GM21381 (cell line): Measurements from ENCODE around the gene LKAAEAR1.
"Not testable (repeated sequence)": the region's sequence is repeated elsewhere in the genome, so short reads cannot be mapped to it uniquely, and the experiment has no call there.

Experiments
- ATAC-seq: cut with Tn5 transposase; IDR thresholded peaks from one replicate; pipeline ENCODE4 v1.9.1; 2021; ENCODE audit warnings: mild to moderate bottlenecking, moderate library complexity; ENCODE audit not compliant: unreplicated experiment

Gene LKAAEAR1, protein sequence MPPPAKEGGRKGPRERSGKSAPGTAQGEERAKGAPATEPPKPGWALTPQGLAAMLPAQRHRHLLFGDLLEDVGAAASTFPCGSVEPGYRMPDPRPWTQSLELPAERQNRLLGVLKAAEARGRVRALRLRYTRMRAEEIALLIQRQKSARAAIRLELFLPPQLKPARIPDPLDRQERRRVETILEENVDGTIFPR

DNA sequence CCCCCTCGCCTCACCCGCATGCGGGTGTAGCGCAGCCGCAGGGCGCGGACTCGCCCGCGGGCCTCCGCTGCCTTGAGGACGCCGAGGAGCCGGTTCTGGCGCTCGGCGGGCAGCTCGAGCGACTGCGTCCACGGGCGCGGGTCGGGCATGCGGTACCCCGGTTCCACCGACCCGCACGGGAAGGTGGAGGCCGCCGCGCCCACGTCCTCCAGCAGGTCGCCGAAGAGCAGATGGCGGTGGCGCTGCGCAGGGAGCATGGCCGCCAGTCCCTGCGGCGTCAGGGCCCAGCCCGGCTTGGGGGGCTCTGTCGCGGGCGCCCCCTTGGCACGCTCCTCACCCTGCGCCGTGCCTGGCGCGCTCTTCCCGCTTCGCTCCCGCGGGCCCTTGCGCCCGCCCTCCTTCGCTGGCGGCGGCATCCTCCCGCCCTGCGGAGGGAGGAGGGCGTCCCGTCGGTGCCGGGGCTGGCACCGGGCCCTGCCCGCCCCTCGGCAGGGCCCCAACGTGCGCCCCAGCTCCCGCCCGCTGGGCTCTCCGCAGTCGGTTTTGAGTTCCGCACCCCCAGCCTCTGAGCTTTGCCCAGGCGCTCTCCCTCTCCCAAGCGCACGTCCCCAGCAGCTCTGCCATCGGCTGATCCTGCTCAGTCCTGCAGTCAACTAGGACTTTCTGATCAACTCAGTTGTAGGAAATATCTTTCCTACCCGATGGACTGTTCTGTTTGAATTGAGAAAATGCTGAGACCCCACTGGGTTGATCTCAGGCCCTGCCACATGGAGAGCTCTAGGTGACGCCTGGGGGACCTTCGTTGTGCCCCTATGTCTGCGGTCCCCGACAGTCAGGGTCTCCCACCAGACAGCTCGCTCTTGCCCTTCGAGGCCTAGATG is at the start of gene LKAAEAR1:
TSS of gene LKAAEAR1 (minus strand) at position 595 of the 881 bp plus-strand sequence. CDS start at position 416, 179 bp downstream.
- ATAC-seq, result no peak

DNA sequence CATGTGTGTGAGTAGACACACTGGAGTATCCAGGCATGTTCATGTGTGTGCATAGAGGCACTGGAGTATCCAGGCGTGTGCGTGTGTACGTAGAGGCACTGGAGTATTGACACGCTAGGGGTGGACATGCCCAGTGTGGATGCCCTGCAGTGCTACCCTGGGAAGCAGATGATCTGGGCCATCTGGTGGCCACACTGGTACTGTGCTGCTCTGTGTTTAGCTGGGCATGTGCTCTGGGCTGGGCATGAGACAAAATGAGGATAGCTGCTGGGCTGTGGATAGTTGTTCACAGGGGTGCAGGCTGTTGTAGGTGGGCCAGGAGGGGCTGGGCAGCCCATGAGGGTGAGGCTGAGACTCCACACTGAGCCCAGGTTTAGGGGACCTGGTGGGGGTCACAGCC is 47.2 kb upstream of the LKAAEAR1 start:
- no peak for ATAC-seq

DNA sequence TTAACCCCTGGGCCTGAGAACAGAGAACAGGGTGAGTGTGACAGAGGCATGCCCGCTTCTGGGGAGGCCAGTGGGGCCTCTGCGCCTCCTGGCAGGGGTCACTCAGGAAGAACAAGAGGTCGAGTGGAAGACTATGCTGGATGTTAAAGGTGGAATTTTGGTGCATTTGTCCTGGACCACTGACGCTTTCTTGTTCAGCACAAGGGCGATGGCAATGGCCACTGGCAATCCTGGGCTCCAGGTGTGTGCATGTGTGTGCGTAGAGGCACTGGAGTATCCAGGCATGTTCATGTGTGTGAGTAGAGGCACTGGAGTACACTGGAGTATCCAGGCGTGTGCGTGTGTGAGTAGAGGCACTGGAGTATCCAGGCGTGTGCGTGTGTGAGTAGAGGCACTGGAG is 46.7 kb upstream of the LKAAEAR1 start:
- no peak for ATAC-seq

DNA sequence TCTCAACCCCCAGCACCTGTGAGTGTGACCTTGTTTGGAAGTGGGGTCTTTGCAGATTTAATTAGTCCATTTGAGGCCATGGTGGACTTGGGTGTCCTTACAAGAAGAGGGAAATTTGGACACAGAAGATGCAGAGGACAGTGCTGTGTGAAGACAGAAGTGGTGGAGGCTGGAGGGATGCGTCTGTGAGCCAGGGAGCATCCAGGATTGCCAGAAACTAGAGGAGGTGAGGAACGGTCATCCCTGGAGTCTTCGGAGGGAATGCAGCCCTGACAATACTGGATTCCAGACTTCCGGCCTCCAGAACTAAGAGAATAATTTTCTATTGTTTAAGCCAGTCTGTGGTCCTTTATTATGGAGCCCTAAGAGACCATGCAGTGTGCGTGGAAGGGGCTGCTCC is 46.1 kb upstream of the LKAAEAR1 start:
- ATAC-seq, result no peak

DNA sequence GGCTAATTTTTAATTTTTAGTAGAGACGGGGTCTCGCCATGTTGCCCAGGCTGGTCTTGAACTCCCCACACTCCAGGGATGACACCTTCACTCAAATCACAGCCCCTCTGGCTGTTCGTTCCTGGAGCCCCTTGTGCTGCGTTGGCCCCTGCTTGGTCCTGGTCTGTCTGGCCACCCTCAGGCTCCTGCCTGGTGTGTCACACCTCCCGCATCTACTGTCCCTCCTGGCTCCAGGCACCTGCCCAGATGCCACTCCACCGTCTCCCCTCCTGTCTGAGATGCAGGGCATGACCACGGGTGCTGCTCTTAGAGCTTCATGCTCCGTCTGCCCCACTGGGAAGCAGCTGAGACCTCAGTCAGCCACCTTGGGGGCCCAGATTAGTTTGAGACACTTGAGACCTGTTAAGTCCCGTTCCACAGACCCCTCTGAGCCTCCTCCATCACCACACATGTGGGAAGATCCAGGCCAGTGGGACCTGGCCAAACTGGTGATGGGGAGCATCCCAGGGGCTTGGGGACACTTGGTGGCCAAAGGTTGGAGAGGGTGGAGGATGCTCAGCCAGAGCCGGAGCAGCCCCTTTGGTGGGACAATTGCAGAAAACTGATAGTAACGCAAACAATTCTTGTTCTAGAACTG is 45.1 kb upstream of the LKAAEAR1 start:
- no peak for ATAC-seq

DNA sequence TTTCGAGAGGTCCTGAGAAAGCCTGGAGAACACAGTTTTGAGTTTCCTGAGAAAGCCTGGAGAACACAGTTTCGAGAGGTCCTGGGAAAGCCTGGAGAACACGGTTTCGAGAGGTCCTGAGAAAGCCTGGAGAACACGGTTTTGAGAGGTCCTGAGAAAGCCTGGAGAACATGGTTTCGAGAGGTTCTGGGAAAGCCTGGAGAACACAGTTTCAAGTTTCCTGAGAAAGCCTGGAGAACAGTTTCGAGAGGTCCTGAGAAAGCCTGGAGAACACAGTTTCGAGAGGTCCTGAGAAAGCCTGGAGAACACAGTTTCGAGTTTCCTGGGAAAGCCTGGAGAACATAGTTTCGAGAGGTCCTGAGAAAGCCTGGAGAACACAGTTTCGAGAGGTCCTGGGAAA is 39.3 kb upstream of the LKAAEAR1 start:
- not testable (repeated sequence) for ATAC-seq

DNA sequence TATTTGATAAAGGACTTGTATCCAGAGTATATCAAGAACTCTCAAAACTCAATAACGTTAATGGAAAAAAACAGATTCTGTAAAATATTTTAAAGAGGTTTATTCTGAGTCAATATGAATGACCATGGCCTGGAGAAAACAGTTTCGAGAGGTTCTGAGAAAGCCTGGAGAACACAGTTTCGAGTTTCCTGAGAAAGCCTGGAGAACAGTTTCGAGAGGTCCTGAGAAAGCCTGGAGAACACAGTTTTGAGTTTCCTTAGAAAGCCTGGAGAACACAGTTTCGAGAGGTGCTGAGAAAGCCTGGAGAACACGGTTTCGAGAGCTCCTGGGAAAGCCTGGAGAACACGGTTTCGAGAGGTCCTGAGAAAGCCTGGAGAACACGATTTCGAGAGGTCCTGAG is 38.7 kb upstream of the LKAAEAR1 start:
- not testable (repeated sequence) for ATAC-seq

DNA sequence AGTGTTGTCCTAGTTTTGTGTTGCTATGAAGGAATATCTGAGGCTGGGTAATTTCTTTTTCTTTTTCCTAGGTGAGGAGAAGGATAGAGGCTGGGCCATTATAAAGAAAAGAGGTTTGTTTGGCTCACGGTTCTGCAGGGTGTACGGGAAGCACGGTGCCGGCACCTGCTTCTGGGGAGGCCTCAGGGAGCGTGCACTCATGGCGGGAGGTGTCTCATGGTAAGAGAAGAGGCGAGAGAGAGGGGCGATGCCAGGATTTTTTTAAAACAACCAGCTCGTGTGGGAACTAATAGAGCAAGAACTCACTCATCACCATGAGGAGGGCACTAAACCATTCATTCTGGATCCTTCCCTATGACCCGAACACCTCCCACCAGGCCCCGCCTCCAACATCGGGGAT is 37.4 kb upstream of the LKAAEAR1 start:
- ATAC-seq, result no peak

DNA sequence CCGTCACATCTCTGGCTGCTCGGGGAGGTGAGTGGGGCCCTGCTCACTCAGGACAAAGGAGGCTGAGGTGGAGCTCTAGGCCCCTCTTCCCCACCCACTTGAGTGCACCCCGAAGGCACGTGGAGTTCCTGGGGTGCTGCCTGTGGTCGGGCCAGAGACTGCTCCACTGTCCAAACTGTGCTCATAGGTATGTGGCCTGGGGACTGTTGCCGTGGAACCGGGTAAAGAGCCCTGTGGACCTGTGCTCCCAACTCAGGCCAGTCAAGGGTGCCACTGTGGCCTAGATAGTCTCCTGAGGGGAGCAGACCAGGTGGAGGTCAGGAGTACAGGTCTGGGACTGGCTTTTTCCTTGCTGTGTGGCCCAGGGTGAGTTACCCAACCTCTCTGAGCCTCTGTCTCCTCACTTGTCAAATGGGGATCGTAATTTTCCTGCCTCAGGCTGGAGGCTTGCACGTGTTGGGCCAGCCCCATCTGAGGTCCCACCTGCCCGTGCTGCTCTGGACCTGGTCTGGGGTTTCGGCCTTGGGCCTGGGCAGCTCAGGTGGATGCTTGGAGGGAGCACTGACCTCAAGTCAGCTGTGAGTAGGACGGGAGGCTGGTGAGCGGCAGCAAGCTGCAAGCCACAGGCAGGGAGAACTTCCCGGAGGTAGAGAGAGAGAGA is 35.6 kb upstream of the LKAAEAR1 start:
- ATAC-seq, result no peak

DNA sequence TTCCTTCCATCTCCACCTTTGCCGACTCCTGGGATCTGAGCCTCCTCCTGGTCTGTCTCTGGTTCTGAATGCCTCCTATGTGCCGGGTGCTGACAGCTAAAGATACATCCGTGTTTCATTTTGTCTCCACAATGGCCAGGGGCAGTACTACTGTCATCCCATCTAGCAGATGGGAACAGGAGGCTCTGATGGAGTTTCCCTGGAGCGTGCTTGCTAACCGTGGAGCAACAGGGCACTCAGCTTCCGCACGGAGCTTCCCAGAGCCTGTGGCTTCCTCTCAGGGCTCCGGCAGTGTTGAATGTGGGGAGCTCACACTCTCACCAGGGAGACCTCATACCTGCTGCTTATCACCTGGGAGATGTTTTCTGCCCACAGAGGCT is 35.1 kb upstream of the LKAAEAR1 start:
- no peak for ATAC-seq

DNA sequence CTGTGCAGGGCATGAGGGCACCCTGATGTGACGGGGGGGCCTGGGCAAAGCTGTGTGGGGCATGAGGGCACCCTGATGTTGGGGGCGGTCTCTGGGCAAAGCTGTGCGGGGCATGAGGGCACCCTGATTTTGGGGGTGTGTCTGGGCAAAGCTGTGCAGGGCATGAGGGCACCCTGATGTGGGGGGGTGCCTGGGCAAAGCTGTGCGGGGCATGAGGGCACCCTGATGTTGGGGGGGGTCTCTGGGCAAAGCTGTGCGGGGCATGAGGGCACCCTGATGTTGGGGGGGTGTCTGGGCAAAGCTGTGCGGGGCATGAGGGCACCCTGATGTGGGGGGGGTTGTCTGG is 33.2 kb upstream of the LKAAEAR1 start:
- ATAC-seq, result not testable (repeated sequence)

DNA sequence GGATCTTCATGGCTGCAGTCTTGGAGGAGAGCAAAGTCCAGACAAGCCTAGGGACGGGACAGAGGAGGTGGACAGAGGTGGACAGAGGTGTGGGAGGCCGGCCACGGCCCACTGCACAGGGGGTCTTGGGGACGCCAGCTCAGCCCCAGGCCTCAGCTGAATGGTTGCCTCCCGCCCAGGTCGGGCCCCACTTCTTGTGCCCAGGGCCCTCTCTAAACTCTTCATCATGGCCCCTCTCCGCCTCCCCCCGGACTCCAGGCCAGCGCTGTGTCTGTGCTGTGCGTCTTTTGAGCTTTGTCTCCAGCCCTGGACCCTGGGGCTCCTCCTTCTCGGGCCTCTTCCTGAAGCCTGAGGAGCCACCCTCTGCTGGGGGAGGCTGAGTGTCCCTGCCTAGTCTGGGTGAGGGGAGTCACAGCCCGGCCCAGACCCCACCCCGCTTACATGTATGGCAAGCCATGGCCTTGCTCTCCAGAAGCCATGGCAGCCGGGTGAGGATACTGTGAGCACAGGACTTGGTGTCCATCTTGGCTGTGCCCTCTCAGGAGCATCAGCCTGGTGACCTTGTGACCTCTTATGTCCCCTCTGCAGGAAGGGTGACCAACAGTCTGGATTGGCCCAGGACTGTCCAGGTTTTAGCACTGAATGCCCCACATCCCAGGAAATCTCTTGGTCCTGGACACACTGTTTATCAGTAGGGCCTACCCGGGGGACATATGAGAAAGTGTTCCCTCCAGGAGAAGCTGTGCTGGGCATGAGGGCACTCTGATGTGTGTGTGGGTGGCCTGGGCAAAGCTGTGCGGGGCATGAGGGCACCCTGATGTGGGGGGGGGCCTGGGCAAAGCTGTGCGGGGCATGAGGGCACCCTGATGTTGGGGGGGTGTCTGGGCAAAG is 32.6 kb upstream of the LKAAEAR1 start:
- ATAC-seq, result no peak

DNA sequence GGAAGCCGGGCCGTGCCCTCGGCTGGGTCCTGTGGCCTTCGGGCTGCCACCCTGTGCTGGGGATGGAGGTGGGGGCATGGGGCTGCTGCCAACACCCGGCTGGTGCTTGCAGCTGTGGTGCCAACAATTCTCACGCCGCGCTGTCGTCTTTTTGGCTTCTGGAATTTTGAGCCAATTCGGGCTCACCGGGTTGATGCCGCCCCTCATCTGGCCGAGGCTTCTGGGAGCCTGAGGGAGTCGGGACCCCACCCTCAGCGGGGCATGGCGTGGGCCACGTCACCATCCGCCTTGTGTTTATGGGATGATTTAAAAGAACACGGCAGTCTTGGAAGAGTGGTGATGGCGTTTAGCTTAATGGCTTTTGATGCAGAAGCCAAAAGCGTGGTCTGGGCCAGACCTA is 31.8 kb upstream of the LKAAEAR1 start:
- no peak for ATAC-seq

DNA sequence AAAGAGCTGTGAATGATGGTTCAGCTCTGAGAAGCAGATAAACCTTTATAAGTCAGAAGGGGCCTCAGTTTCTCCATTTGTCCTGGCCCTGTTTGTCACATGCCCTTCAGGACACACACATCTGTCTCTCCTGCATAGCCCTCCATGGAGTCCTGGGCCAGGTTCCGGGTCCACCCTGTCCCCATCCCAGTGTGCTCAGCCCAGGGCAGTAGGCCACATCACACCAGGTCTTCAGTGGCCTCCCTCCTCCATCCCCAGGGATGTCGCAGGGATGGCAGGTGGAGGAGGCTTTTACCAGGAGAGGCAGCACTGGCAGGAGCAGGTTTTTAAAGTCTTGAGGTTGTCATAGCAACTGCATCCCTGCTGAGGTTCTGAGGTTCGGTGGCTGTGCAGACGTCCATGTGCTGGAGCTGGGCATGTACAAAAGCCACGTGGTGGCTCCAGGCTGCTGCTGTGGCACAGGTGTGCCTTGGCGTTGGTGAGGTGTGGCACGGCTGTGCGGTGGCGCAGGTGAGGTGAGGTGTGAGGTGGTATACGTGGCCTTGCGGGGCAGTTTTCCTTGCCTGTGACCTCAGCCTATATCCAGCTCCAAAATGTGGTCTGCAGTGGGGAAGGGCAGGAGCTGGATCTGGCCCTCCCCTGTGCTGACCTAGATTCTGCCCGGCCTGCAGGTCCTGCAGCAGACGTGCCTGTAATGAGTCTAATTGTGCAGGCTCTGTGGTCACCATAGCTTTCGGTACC is 31.1 kb upstream of the LKAAEAR1 start:
- ATAC-seq, result no peak

DNA sequence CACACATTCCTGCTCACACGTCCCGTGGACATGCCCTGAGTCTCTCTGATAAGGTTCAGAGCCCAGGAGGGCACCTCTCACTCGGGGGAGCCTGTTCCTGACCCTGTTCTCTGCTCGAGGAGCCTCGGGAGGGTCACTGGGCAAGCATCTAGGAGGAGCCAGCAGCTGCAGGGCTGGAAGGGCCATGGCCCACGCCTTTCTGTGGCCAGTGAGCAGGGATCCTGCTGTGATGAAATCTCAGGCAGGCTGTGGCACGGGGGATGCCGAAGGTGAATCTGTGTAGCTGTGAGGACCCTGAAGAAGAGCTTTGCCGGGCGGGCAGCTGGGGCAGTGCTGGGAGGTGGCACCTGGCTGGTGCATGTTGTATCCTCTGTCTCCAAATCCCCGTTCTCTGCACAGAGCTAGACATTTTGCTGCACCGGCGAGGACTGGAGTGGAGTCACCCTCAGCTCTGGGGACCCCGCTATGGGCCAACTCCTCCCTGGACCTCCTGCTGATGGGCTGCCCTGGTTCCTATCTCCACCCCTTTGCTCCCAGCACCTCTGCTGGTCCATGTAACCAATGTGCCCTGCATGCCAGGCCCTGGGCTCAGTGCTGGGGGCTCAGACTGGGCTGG is 30.3 kb upstream of the LKAAEAR1 start:
- ATAC-seq, result no peak

DNA sequence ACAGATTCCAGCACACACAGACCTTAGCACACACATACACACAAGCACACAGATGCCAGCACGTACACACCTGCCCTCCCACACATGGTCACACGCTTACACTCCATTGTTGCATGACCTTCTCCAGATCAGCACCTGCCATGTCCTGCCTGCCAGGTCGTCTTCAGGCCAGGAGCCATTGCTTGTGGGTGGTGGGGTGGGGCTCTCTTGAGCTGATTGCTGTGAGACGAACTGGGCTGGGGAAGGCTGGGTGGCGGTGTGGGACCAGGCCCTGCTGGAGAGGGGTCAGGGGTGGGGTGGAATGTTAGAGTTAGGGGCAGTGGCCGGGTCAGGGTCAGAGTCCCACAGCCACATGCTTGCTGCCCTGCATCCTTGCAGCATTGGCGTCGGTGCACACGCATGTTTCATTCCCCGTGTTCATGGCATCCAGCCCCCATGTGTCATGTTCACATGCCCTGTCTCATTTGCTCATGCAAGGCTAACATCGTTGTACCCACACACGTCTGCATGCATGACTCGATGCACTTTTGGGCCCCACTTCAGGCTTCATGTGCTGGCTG is 29.7 kb upstream of the LKAAEAR1 start:
- ATAC-seq, result no peak

DNA sequence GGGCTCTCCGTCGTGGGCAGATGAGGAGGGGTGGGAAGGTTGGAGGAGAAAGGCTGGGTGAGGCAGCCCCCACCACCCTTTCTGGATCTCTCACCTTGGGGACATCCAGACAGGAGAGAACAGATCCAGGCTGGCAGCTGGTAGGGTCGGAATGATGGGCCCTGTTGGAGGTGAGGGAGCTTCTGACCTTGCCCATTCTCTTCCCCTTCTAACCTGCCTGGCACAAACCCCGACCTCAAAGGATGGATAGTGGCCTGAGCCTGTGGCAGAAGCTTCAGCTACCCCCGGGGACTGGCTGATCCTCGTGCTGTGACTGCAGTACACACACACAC is 29.2 kb upstream of the LKAAEAR1 start:
- ATAC-seq, result no peak

DNA sequence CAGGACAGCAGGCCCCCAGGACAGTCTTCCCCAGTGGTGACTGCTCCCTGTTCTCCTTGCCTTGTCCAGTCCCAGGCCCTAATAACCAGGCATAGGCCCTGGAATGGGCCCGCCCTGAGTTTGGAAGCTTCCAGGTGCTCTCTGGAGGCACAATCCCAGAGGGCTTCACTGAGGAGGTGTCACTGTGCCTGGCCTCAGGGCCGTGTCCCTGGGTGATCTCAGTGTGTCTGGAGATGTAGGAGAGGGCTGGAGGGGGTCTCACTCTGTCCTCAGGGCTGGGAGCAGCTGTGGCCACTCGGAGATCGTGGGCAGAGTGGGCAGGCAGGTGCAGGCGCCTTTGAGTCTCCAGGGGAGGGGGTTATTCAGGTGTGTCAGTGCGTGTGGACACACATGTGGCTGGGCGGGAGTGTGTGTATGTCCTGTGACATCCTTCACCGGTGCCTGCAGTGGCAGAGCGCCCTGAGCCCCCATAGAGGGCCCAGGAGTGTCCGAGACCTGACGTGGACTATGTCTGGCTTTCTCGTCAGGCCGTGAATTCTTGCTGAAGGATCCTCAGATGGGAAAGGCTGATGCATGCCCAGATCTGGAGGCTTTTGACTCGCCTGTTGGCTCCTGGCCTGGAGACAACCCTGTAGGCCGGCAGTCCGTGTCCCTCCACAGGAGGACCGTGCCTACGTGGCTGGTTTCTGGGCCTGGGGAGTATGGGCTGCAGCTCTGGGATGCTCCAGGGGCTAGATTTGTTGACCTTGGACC is 28.7 kb upstream of the LKAAEAR1 start:
- no peak for ATAC-seq
